Retina (tissue), 1 donor: ENCODE measurements around the gene ZNF394.

Experiments
- DNase-seq: peaks from one replicate; pipeline ENCODE4 v3.0.0-alpha.2; 2016

ZNF394 gene

DNA sequence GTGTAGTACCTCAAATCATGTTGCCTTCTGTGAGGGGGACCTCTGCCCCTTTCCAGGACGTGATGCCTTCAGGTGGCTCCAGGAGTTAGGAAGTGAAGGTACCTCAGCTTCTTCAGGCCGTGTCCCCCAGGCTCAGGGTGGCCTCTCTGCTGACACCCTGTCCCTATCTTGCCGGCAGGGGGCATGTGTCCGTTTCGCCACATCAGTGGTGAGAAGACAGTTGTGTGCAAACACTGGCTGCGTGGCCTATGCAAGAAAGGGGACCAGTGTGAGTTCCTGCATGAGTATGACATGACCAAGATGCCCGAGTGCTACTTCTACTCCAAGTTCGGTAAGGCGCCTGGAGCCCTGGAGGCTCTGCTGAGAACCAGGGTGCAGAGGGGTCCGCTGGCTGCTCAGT, 52.1 kb downstream of the ZNF394 start:
- DNase-seq = no peak

DNA sequence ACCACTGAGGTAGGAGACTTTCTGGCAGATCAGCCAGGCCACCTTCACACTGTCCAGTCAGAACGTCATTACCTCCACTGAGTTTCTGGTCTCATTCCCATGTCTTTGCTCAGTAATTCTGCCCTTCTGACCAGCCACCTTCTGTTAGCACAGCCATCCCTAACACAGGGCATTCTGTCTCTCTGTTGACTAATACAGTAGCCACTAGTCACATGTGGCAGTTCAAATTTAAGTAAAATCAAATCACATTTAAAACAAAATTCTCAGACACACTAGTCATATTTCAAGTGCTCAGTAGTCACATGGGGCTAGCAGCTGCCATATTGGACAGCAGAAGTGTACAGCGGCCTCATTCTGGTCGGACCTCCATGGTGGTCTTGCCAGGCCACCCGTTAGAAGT, 54.0 kb downstream of the ZNF394 start:
- no peak for DNase-seq
